ENCODE results near the gene CDH15.

CDH15 gene

DNA sequence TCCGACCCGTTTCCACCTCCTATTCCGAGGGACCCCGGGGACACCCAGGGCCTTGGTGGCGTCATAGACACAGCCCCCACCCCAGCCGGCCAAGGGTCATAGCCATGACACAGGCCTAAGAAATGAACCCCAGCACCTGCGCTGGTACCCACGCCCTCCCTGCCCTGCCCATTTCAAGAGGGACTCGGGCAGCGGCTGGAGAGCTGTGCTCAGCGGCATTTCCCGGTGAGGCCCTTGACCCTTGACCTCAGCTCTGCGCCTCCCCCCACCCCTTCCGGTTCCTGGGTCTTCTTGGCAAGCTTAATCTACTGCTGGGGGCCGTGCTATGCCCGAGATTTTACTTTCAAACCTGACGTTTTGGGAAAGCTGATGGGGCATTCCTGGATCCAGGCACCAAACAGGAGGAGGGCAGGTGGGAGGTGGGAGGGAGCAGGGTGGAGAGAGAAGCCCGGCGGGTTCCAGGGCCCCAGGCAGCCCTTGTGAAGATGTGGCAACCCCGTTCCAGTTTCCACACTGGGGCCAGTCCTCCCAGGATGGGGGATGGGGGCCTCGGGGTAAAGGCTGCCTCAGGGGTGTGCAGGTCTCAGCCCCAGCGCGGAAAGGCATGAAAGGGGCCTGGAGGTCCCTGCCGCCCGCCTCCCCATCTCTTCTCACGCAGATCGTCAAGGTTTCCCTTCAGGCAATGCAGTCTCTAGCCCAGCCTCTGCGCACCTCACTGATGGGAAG, 28.7 kb downstream of the CDH15 start, which contains the start of gene SLC22A31:
Gene SLC22A31, minus strand, starts transcription at position 414 of the 726 bp plus-strand sequence. Its CDS starts 36 bp downstream, at position 378.
- DNase-seq: peak in 1 of 14 donors; percentile 52

- DNase-seq: no peak
These were observed 29.4 kb downstream of the CDH15 start for GRCh38 chr16:89200850-89201411.

DNA sequence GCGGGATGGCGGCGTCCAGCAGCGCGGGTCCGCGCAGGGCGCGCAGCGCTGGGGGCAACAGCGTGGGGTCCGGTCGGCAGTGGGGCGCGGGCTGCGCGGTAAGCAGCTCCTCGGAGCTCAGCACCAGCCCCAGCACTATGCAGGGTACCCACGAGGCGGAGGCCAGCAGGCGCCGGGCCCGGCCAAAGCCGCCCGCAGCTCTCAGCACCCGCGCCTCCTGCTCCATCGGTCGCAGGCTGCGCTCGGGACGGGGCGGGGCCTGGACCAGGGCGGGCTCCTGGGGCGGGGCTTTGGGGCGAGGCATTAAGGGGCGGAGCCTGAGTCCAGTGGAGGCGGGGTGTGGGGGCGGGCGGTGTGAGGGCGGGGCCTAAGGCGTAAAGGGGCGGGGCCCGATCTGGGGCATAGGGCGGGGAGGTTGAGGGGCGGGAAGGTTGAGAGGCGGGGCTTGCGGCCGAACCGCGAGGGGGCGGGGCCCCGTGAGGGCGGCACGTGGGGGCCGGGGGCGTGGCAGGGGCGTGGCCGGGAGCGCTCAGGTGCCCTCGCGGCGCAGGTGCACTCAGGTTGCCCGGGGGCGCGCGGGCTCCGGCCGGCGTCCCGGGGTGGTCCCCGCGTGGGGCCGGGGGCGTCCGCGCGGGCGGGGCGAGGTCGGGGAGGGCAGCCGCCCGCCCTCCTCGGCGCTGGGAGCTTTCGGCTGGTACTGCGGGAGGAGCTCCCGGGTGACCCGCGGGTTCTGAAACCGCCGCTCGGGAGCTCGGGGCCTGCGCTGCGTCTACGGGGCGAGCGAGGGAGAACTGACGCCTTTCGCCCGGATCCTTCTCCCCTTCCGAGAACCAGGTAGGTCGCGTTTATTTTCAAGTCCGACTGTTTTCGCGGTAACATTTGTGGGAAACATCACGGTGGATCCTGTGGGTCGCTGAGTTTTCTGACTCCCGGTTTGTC, 30.2 kb downstream of the CDH15 start:
- peak in 3 of 14 donors; percentile 10 to 89 (median 24) for DNase-seq

- no peak for DNase-seq
These were observed 31.1 kb downstream of the CDH15 start for GRCh38 chr16:89202422-89203215.

- DNase-seq: no peak
These were observed 36.4 kb downstream of the CDH15 start for GRCh38 chr16:89207993-89208392.

- no peak for DNase-seq
These were observed 38.0 kb downstream of the CDH15 start for GRCh38 chr16:89209522-89210044.

GRCh38 chr16:89210165-89210903, 38.8 kb downstream of the CDH15 start:
- DNase-seq: no peak

DNA sequence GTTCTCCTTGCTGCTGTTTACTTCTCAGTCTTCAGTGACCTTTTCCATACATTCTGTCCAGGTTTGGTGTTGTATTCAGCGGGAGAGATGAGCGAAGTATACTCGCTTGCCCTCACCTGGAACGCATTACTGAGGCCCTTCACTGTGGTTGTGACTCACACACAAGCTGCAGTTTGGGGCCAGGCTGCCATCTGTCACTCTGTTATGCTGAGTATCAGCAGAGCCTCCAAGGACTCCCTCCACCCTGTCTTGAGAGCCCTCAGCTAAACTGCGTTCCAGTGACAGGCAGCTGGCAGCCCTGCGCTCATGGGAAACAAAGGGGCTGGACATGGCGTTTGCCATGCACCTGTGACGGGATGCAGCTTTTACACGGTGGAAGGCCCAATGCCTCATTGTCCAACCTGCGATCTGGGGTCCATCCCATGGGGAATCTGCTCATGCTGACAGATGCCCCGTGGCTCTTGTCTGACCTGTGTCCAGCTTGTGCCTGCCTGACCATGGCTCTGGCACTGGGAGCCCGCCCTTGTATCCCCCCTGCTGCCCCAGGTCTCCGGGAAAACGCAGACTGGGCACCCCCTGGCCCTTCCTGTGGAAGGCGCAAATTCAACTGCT, 39.5 kb downstream of the CDH15 start:
- DNase-seq: peak in 1 of 14 donors; percentile 77

DNA sequence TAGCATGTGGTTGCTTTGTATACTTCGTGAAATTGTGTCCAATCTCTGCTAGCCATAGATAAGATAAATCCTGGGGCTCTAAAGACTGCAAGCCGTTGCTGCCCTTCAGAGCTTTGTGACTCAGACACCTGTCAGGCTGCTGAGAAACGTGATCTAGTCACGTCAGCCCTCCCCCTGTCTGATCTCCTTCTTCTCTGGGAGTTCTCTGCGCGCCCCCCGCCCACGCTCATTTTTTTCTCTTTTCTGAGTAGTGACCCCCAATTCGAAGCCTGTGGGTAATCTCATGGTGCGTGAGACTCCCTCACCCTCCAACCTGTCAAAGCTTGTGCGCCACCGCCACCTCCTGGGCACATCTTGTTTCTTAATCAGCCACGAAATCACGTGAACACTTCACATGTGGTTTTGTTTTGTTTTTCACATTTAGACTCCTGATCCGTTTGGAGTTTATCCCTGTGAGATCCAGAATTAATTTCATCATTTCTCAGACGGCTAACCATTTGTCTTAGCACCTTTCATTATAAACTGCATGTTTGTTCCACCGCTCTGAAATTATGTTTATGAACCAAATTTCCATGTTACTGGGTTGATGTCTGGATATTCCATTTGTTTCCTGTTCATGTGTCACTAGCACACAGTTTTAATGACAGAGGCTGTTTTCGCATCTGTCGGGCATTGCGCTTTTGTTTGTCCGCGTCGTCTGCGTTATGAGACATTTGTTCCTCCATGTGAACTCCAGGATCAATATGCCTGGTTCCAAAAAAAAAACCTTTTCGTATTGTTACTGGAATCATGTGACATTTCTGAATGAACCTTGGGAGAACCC, 45.0 kb downstream of the CDH15 start:
- peak in 12 of 14 donors; percentile 10 to 82 (median 38) for DNase-seq

DNA sequence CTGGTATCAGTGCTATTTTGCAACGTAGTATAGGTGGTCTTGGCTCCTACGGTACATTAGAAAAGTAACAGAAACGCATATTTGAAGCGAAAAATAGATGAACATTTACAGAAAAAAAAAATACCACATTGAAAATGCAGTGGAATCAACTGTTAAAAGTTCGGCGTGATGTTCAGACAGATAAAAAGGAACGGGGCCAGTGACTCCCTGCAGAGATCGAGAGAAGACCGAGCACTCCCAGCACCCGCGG, 45.5 kb downstream of the CDH15 start:
- no peak for DNase-seq

GRCh38 chr16:89217388-89218191, 46.0 kb downstream of the CDH15 start, which contains the start of gene ZNF778:
Gene ZNF778, plus strand, starts transcription at chr16:89217703. Its CDS starts 3,425 bp downstream, at chr16:89221128.
- peak; percentile 28 to 88 (median 78) for DNase-seq

DNA sequence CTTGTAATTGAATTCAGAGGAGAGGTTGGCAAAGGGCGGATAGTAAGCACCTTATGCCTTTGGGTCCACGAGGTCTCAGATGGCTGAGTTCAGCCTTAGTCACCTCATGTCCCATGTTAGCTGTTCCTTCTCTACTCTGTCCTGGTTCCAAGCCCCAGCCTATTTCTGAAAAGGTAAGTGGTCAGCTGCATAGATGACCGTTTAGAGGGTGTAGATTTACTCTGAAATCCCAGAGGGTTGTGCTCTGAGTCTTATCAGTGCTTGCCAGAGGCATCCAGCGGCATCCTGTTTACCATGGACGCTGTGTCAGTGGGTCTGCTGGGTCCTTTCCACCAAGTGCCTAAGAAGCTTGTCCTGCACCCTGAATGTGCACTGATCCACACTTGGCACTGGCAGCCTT, 47.8 kb downstream of the CDH15 start:
- no peak for DNase-seq

DNA sequence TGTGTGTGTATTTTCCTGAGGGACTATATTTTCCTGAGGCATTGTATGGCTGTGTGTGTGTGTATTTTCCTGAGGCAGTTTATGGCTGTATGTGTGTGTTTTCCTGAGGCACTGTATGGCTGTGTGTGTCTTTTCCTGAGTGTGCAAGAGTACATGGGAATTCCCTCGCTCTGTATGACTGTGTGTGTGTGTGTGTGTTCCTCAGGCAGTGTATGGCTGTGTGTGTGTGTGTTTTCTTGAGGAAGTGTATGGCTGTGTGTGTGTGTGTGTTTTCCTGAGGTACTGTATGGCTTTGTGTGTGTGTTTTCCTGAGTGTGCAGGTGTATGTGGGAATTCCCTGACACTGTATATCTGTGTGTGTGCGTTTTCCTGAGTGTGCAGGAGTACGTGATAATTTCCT, 50.1 kb downstream of the CDH15 start:
- no peak for DNase-seq

DNA sequence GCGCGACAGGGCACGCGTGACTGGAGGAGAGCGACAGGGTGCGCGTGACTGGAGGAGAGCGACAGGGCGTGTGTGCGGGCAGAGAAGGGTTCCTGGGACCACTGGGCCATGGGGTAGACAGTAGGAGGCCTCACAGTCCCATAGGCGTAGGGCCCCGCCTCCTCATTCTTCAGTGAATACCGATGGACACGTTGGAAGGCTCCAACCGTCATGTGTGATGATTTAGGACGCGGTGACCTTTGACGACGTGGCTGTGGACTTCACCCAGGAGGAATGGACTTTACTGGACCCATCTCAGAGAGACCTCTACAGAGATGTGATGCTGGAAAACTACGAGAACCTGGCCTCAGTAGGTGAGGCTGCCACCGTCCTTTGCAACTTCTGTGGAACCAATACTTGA, 51.4 kb downstream of the CDH15 start:
- DNase-seq: no peak

- DNase-seq: no peak
These were observed 53.1 kb downstream of the CDH15 start for GRCh38 chr16:89224665-89225064.

DNA sequence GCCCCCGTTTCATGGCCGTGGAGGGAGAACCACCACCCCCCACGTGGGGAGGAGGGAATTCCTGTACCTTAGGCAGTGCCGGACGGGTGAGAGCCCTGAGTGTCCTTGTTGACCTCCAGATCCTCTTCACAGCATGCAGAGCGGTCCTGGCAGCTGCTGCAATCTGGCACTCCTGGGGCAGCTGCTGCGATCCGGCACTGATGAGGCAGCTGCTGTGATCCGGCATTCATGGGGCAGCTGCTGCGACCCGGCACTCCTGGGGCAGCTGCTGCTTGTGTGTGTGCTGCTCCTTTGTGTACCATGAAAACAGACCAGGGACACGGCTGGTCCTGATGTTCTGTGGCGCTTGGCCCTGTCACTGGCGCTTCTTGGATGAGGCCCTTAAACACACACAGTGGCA, 58.7 kb downstream of the CDH15 start:
- peak in 1 of 14 donors; percentile 11 for DNase-seq

DNA sequence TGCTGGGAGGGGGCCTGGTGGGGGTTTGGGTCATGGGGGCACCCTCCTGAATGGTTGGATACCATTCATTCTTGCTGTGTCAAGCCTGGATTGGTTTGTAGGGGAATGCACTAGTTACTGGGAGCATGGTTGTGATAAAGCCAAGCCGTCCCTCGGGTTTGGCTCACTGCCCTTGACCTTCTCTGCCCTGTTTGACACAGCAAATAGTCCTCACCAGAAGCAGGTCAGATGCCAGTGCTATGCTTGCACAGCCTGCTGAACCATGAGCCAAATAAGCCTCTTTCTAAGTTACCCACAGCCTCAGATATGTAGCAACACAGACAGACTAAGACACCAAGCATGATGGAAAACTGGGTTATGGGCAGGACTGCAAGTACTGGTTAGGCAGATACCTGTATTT, 60.6 kb downstream of the CDH15 start:
- DNase-seq: no peak

GRCh38 chr16:89233678-89234490, 62.3 kb downstream of the CDH15 start:
- no peak for DNase-seq
